Loucy (cell line): ENCODE measurements around the gene METAP1.

Experiments used
- EZH2phosphoT487 ChIP-seq: fragments of 200-600 bp; IDR thresholded peaks from 2 replicates; pipeline ENCODE4 v1.6.1; 2018; ENCODE audit warnings: antibody characterized with exemption, mild to moderate bottlenecking, moderate library complexity, borderline replicate concordance
- TF ChIP-seq, protein P1 (sequence below): fragments of 200-600 bp; sonication (generic); conservative IDR thresholded peaks from 2 replicates; pipeline ENCODE4 v1.5.1; 2014; ENCODE audit warnings: mild to moderate bottlenecking, antibody characterized with exemption, low read length

DNA sequence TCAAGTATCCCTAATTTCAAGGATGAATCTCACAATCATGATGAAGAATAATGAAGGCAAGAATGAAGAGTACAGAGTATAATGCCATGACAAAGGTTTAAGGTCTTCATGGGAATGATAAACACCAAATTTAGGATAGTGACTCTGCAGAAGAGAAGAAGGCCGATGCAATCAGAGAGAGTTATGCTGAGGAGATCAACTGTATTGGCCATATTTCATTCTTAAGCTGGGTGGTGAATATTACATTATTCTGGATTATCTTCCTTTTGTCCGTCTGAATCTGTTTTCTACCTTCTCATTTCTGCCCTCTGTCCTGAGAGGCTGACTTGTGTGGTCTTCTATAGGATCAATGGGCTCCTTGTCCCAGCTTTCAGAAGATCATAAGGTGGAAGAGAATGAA, 7.8 kb upstream of the METAP1 start:
- TF ChIP-seq, protein P1, sequence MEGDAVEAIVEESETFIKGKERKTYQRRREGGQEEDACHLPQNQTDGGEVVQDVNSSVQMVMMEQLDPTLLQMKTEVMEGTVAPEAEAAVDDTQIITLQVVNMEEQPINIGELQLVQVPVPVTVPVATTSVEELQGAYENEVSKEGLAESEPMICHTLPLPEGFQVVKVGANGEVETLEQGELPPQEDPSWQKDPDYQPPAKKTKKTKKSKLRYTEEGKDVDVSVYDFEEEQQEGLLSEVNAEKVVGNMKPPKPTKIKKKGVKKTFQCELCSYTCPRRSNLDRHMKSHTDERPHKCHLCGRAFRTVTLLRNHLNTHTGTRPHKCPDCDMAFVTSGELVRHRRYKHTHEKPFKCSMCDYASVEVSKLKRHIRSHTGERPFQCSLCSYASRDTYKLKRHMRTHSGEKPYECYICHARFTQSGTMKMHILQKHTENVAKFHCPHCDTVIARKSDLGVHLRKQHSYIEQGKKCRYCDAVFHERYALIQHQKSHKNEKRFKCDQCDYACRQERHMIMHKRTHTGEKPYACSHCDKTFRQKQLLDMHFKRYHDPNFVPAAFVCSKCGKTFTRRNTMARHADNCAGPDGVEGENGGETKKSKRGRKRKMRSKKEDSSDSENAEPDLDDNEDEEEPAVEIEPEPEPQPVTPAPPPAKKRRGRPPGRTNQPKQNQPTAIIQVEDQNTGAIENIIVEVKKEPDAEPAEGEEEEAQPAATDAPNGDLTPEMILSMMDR: no peak
- no peak for TF ChIP-seq EZH2phosphoT487
